Chondrocyte (in vitro differentiated cells): ENCODE results near the gene TRPV4. TPM values are rescaled to one million over a fixed set of nuclear protein-coding genes. Genes with fewer than 3 reads are reported as not detected.

Experiments used
- DNase-seq: peaks from one replicate; pipeline ENCODE4 v3.0.0; 2021; ENCODE audit warnings: mixed read lengths, low spot score
- H3K27ac Mint-ChIP-seq: one replicate; pipeline ENCODE4 v1.8.0; 2021; ENCODE audit warnings: mild to moderate bottlenecking, moderate library complexity, mixed read lengths; ENCODE audit not compliant: unreplicated experiment
- H3K27me3 Mint-ChIP-seq: 2 replicates; pipeline ENCODE4 v1.8.0; 2021; ENCODE audit warnings: low read depth, mixed read lengths
- H3K36me3 Mint-ChIP-seq: 2 replicates; pipeline ENCODE4 v1.8.0; 2021; ENCODE audit warnings: low read depth, mixed read lengths
- H3K4me1 Mint-ChIP-seq: 2 replicates; pipeline ENCODE4 v1.8.0; 2021; ENCODE audit warnings: low read depth, mild to moderate bottlenecking, mixed read lengths
- H3K4me3 Mint-ChIP-seq: one replicate; pipeline ENCODE4 v1.8.0; 2021; ENCODE audit warnings: mild to moderate bottlenecking, moderate library complexity, mixed read lengths; ENCODE audit not compliant: unreplicated experiment
- H3K9me3 Mint-ChIP-seq: 2 replicates; pipeline ENCODE4 v1.8.0; 2021; ENCODE audit warnings: low read depth, mixed read lengths
- CTCF ChIP-seq: fragments of 200-600 bp; sonication (generic); IDR thresholded peaks from 2 replicates; pipeline ENCODE4 v1.5.0; 2021; ENCODE audit warnings: antibody characterized with exemption, mild to moderate bottlenecking, moderate library complexity
- total RNA-seq: library from RNA; stranded (reverse); gene quantifications from 3 replicates; pipeline ENCODE4 v1.2.1, GENCODE V29; 2021

TRPV4 gene
- total RNA-seq, 1 donor from 2014 or later, result 2.2 TPM

DNA sequence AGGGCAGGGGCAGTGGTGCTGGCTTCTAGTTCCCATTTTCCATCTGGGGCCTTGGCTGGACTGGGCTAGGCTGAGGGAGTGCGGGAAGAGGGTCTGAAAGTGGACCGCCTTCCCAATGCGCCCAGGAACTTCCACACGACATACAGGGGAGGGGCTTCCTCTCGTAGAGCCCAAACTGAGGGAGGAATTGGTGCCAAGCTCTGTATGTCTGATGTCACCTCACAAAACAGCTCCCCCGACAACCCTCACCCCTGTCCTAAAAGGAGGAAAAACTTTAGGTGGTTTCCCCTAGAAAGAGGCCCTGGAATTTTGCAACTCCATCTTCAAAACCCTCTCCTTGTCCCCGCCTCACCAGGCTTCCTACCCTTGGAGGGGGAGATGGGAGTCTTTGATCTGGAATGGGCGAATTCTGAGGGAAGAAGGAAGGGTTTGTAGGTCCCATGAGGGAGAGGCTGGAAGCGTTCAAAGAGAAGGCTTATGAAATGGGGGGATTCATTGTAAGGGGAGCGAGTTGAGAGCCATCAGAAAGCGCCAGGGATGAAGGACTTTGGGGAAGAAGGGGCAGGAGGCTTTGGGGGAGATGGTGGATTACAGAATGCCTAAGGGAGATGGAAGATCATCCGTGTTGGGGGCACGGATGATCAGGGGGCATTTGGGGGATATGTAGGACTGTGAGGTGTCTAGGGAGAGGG, 46.3 kb upstream of the TRPV4 start:
- Mint-ChIP-seq H3K27ac (peak overlapping the region; percentile 76), H3K9me3 (no peaks in the 10 kb centered on the region), H3K36me3 (no peaks in the 10 kb centered on the region), H3K27me3 (no peaks in the 10 kb centered on the region), H3K4me1 (peaks cover 44% of the 10 kb centered on the region), H3K4me3 (peak overlapping the region; percentile 100)
- no peak for TF ChIP-seq CTCF
- DNase-seq, result no peak

- no peaks in the 10 kb centered on the region for H3K27me3 Mint-ChIP-seq
- no peaks in the 10 kb centered on the region for H3K36me3 Mint-ChIP-seq
- H3K9me3 Mint-ChIP-seq, result no peaks in the 10 kb centered on the region
- TF ChIP-seq CTCF, result no peak
- no peak for DNase-seq
- peaks cover 44% of the 10 kb centered on the region for H3K4me1 Mint-ChIP-seq
- H3K4me3 Mint-ChIP-seq, result peak overlapping the region; percentile 100
- H3K27ac Mint-ChIP-seq, result no peak overlapping the region
Measured at GRCh38 chr12:109878749-109879148, 45.6 kb upstream of the TRPV4 start.

DNA sequence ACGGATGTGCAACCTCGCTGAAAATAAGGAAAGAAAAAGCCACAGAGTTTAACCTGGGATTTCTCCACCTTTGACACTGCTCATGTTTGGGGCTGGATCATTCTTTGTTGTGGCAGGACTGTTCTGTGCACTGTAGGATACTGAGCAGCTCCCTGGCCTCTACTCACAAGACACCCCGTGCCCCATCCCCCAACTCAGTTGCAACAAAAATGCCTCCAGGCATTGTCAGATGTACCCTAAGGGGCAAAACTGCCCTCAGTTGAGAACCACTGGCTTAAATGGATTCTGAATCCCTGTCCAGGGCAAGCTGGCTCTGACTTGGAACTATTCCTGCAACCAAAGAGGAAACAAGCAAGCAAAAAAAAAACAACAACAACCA, 45.0 kb upstream of the TRPV4 start:
- Mint-ChIP-seq H3K27me3 (no peaks in the 10 kb centered on the region), H3K27ac (no peak overlapping the region), H3K4me1 (peaks cover 44% of the 10 kb centered on the region), H3K36me3 (no peaks in the 10 kb centered on the region), H3K4me3 (peak overlapping the region; percentile 25), H3K9me3 (no peaks in the 10 kb centered on the region)
- DNase-seq, result no peak
- no peak for TF ChIP-seq CTCF

DNA sequence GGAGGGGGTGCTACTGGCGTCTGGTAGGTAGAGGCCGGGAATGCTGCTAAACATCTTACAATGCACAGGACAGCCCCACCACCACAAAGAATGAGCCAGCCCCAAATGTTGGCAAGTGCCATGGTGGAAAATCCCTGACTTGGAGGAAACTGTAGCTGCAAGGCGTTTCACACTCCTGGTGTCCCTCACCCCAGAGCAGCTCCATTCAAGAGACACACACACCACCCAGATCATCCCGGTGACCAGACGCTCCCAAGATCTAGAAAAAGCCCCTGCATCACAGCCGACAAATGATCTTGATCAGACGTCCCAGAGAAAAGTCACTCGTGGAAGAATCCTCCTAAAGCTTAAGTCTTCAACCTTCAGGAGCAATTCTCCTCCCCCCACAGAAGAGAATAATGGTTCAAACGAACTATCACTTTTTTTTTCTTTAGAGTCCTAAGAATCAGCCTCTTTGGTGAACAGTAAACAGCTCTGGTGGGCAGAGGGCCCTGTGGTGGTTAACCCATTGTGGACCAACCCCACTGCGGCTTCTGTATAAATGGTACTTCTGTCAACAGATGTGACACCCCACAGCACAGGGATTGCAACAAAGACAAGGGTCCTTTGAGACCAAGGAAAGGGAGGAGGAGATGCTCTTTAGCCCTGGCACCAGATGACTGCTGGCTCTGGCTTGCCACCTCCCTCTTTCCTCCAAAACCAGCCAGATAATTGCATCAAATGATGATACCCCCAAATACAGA, 44.5 kb upstream of the TRPV4 start:
- Mint-ChIP-seq H3K36me3 (no peaks in the 10 kb centered on the region), H3K4me1 (peaks cover 45% of the 10 kb centered on the region), H3K27me3 (no peaks in the 10 kb centered on the region), H3K4me3 (no peak overlapping the region), H3K27ac (peak overlapping the region; percentile 8), H3K9me3 (no peaks in the 10 kb centered on the region)
- no peak for DNase-seq
- no peak for TF ChIP-seq CTCF

DNA sequence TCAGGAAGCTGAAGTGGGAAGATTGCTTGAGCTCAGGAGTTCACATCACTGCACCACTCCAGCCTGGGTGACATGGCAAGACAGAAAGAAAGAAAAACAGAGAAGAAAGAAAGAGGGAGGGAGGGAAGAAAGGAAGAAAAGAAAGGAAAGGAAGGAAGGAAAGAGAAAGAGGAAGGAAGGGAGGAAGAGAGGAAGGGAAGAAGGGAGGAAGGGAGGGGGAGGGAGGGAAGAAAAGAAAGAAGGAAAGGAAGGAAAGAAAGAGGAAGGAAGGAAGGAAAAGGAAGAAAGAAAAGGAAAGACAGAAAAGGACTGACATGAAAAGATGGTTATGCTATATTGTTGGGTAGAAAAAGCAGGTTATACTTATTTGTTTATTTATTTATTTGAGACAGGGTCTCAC, 43.2 kb upstream of the TRPV4 start:
- no peak for DNase-seq
- Mint-ChIP-seq H3K36me3 (no peaks in the 10 kb centered on the region), H3K9me3 (no peaks in the 10 kb centered on the region), H3K27ac (no peak overlapping the region), H3K4me3 (no peak overlapping the region), H3K27me3 (no peaks in the 10 kb centered on the region), H3K4me1 (peaks cover 49% of the 10 kb centered on the region)
- no peak for TF ChIP-seq CTCF
